GM19467 (cell line): Measurements from ENCODE around the gene GAMT.

Source experiments
- ATAC-seq: cut with Tn5 transposase; IDR thresholded peaks from one replicate; pipeline ENCODE4 v1.9.1; 2021; ENCODE audit warnings: mild to moderate bottlenecking, moderate library complexity; ENCODE audit not compliant: unreplicated experiment

GAMT gene

DNA sequence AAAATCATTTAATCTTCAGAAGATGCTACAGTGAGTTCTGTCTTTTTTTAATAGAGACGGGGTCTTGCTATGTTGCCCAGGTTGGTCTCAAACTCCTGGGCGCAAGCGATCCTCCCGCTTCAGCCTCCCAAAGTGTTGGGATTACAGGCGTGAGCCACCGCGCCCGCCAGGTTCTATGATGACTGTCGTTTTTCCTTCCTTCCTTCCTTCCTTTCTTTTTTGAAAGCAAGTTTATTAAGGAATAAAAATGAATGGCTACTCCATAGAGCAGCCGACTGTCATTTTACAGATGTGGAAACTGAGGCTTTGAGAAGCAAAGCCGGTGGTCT lies 511 bp upstream of the GAMT start:
- no peak for ATAC-seq

DNA sequence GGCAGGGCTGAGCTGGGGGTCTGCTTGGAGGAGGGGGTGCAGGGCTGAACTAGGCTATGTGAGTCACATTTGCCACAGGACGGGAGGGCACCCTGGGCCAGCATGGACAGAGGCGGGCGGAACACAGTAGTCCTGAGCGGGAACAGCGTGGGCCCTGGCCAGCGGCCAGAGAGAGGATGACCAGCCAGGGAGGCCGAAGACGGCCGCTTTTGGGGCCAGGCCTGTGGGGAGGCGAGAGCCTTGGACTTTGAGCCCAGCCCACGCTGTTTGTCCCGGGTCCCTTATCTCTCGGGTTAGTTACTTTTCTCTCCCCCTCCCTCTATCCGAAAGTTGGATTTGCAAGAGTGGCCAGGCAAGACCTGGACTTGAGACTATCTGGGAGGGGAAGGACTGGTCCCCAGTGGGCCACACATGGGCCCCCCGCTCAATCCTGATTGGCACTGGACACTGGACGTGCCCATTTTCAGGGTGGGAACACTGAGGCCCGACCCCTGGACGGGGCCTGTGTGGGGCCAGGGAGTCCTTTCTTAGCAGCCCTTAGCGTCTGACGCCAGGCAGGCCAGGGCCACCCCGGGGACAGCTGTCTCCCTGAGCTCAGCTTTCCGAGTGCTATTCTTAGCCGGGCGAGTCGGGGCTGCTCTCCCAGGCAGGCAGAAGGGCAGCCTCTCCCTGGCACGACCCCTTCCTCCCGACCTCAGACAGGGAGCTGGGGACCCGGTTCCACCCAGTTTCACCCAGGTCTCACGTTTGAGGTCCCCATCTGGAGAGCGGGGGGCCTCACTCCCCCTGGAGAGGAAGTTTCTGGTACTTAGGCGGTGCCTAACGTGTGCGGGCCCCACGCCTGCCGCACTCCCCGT lies 833 bp downstream of the GAMT start:
- ATAC-seq, result no peak

DNA sequence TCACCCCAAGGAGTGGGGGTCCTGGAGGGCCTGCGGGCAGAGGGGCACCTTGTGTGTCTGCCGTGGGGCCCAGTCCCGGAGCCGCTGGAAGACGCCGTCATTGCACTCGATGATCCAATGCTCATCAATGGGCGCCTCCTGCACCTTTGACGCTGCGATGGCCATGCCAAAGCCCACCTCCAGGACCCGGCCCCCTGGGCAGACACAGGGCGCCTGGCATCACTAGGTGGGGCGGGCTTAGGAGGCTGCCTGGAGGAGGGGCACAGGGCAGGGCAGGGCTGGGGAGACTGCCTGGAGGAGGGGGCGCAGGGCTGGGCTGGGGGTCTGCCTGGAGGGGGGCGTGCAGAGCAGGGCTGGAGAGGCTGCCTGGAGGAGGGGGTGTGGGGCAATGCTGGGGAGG lies 1.6 kb downstream of the GAMT start:
- no peak for ATAC-seq

DNA sequence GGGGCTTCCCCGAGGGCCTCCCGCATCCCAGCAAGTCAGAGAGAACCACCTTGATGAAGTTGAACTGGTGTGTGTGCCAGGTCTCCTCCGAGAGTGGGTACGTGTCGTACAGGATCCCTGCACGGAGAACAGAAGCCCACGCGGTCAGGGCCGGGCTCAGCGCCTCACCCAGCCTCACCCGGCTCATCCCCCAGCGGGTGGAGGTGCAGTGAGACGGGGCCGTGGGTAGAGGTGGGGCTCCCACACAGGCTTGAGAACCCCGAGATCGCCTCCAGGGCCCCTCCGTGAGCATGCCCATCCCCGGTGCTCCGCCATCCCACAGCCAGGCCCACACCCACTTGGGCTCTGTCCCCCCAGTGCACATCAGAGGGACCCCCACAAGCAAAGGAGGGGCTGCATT lies 2.3 kb downstream of the GAMT start:
- no peak for ATAC-seq

DNA sequence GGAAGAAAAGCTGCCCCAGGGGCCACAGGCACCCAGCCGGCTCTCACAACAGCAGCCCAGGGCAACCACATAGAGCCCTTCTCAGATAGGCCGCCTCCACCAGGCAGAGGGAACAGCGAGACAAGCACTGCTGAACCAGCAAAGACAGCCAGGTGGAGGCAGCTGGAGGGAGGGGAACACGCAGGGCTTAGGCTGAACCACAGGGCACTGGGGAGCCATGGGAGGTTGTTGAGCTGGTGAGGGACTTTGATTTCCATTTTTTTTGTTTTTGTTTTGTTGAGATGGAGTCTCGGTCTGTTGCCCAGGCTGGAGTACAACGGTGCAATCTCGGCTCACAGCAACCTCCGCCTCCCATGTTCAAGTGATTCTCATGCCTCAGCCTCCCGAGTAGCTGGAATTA lies 3.5 kb downstream of the GAMT start:
- ATAC-seq, result no peak

DNA sequence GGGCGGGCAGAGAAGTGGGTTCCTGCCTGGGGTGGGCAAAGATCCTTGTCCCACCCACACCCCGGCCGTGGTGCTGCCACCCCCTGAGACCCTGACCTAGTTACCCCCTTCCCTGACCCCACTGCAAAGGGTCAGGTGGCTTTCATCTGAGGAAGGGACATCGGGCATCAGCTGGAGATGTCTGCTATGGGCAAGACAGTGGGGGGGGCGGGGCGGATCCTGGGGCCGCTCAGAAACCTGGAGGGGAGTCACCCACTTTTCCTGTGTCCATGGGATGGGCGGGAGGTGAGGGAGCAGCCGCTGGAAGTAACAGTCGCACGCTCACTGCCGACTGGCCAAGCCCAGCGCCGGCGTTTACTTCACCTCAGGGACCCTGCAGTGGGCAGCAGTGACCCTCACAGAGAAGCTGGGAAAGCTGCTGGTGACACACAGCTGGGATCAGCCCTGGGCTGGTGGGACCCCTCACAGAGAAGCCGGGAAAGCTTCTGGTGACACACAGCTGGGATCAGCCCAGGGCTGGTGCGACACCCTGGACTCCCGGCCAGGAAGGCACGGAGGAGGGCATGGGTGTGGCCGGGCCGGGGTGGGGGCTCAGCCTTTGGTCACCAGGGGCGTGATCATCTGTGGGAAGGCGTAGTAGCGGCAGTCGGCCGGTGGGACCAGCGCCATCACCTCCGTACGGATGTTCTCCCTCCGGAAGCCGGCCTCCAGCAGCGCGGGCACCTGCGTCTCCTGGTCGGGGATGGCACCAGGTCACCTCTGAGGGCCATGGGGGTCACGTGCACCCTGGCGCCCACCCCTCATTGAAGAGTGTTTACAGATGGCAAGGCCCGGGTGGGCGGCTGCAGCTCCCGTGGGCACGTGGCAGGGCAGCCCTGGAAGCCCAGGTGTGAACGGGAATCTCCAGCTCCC lies 4.3 kb downstream of the GAMT start:
- ATAC-seq, result no peak

DNA sequence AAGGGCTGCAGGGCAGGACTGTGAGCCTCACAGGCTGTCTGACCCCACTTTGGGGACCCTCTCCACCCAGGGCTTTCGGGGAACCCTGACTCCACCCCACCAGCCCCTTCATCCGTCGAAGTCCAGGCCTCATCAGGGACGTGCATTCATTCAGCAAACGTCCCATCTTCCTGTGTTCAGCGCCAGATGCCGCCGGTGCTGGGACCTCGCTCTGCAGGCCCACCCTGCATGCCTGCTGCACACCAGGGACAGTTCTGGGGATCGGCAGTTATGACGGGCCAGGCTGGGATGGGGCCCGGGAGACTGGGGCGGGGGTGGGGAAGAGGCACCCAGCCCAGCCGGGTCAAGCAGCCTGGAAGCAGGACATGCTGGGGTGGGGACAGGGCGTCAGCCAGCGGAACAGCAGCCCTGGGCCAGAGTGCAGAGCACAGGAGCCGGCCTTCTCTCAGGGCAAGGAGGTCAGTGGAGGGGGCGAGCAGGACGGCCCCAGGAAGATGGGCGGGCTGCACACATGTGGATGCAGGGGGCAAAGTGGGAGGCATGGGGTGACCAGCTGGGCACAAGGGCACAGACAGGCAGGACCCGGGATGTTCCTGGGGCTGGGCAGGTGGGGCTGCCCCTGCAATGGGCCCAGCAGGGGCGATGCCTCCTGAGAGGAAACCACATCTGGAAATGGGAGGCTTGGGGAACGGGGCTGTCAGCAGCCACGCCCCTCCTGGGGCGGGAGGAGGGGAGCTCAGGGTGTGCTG lies 5.1 kb downstream of the GAMT start:
- no peak for ATAC-seq

DNA sequence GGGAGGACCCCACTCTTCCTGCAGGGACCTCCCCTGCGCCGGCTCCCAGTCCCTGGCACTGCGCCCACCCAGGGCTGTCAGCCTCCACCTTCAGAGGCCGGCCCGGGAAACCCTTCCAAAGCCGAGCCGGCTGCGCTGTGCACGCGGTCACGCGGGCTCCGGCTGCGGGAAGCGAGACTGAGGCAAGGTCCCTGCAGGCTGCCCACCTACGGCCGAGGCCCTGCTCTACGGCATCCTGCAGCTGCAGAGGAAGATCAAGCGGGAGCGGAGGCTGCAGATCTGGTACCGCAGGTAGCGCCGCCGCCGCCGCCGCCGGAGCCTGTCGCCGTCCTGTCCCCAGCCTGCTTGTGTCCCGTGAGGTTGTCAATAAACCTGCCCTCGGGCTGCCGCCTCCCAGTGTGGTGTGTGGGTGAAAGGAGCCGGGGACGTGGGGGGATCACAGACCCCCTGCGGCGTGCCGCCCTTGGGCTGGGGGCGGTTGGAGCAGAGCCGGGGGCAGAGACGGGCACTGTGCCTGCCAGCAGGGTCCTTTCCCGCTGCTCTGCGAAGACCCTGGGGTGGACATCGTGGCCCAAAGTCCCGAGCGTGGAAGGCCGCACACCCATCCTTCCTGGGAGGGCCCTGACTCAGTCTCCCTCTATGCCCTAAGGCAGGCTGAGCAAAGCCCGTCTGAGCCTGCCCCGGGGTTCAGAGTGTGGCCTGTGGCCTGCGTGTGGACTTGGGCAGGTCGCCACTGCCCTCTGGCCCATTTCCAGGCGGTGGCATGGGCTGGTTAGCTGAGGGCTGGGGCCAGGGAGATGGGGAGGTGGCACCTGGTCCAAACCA lies 5.9 kb downstream of the GAMT start:
- ATAC-seq, result no peak

DNA sequence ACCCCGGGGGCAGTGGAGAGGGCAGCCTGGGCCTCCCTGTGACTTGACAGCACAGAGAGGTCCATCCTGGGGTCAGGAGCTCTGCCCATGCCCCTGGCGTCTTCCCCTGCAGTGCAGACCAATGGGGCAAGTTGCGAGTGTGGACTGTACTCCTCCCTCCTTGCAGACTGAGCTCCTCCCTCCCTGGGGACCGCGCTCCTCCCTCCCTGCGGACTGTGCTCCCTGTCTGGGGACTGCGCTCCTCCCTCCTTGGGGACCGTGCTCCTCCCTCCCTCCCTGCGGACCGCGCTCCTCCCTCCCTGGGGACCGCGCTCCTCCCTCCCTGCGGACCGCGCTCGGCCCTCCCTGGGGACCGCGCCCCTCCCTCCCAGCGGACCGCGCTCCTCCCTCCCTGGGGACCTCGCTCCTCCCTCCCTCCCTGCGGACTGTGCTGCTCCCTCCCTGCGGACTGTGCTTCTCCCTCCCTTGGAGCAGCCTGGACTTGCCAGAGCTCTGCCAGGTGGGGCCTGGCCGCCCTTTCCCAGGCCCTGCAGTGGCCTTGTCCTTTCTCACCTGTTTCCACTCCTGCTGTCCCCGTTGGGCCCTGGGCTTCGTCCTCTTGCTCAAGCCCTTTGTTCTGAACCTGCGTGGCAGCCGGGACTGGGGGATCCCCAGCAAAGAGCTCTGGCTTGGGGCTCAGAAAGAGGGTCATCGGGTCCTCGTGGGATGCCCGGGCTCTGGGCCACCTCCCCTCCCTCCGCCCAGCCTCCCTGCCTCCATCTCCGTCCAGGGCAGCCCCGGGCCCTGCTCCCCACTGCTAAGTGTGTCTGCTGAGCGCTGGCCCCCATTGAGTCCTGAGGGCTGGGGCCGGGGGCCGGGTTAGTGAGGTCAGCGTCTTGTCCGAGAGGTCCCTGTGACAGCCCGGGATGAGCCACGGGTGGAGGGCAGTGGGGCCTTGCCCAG lies 6.8 kb downstream of the GAMT start:
- no peak for ATAC-seq

DNA sequence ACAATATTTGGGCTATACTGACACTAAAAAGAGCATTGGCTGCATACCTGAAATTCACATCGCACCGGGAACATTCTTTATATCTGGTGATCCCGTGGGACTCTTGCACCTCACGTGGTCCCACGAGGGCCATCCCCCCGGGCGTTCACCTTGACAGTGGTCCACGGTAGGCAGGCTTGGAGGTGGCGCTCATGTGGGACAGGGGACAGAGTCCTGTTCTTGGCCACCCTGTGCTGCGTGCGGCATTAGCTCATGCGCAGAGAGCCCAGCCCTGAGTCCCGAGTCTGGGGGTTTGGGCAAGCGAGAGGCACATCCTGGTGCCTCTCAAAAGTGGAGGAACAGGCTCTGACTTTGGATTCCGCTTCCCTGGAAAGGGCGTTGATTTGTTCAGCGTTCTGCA lies 7.5 kb downstream of the GAMT start:
- no peak for ATAC-seq

DNA sequence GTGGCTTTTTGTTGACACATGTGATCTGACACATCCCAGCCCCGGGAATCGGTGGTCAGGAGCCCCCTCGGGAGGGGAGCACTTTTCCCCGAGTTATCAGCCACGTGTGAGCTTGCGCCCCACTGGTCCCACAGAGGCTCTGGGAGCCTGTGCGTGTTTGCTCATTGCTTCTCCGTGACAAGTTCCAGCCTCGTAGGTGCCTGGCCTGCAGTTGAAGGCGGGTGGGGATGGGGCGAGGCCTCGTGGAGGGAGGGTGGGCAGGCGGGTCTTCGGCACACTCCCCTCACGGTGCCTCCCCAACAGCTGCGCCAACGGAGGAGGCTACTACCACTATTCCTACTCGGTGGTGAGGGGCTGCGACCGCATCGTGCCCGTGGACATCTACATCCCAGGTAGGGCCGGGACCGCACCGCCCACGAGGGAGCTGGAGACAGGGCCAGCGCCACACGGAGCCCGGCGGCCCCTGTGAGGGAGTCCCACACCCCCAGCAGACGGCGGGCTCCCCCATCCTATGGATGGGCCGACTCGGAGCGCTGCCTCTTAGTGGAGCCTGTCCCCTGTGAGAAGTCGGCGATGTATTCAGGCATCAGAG lies 8.3 kb downstream of the GAMT start:
- ATAC-seq, result no peak

DNA sequence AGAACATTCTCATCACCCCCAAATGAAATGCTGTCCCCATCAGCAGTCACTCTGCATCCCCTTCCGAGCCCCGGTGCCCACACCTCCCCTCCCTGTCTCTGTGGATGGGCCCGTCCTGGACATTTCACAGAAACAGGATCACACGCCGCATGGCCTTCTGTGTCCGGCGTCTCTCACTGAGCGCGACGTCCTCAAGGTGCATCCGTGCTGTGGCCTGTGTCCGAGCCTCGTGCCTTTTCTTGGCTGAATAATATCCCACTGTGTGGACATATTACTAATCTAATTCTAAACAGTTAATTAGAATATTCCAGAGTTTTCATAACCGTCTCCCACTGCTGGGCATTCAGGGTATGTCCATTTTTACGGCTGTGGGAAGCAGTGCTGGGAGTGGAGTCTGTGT lies 8.9 kb downstream of the GAMT start:
- ATAC-seq, result no peak

DNA sequence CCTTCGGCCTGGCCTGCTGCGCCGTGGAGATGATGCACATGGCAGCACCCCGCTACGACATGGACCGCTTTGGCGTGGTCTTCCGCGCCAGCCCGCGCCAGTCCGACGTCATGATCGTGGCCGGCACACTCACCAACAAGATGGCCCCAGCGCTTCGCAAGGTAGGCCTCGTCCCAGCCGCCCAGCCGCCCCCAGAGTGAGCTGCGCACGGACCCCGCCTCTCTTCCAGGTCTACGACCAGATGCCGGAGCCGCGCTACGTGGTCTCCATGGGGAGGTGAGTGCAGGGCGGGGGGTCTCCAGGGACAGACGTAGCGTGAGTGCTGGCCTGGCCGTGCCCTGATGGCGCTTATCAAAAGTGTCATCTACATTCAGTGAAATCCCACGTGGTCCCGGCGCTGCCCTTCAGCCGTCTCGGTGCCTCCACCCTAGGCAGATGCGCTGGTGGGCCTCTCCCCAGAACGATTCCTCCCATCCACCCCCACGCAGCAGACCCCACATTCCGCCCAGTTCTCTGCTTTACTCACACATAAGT lies 10.4 kb downstream of the GAMT start:
- no peak for ATAC-seq

DNA sequence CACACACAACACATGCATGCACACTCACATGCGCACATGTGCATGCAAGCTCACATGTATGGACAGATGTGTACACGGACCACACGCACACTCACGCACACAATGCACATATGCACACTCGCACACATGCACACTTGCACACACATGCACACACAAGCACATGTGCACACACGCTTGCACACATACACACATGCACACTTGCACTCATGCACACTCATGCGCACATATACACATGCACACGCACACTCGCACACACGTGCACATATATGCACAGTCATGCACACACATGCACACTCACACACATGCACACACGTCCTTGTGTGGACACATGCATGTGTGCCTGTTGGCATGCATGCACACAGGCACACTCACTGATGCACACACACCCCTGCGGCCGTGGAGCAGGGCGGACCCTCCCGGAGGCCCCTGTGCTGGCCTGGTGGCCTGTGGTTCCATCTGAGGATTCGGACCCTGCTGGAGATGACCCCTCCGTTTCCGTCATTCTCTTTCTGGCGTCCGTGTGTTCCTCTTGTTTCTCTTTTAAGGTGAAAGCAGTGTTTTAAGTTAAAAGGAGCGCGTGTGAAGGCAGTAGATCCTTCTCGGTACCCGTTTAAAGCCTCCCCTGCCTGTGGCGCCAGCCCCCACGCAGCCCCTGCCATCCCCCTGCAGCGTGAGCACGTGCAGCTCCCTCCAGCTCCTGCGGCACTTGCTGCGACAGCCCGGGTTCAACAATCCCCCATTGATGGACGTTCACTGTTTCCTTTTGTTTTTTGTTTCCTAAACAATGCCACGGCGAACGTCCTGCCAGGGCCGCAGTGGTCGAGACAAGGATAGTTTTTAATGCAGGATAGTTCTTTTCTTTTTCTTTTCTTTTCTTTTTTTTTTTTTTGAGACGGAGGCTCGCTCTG lies 12.1 kb downstream of the GAMT start:
- ATAC-seq, result no peak

DNA sequence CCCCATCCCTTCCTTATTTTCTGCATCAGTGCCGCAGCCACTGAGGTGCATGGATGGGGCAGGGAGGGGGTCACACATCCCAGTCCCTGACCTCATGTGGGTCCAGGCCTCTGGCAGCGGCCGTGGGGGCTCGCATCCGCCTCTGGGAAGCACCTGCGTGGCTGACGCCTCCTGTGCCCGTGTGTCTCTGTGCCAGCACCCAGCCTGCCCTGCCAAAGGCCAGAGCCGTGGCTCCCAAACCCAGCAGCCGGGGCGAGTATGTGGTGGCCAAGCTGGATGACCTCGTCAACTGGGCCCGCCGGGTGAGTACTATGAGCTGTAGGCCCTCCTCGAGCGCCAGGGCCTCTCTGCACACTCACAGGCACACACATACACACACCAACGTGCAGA lies 12.7 kb downstream of the GAMT start:
- no peak for ATAC-seq

DNA sequence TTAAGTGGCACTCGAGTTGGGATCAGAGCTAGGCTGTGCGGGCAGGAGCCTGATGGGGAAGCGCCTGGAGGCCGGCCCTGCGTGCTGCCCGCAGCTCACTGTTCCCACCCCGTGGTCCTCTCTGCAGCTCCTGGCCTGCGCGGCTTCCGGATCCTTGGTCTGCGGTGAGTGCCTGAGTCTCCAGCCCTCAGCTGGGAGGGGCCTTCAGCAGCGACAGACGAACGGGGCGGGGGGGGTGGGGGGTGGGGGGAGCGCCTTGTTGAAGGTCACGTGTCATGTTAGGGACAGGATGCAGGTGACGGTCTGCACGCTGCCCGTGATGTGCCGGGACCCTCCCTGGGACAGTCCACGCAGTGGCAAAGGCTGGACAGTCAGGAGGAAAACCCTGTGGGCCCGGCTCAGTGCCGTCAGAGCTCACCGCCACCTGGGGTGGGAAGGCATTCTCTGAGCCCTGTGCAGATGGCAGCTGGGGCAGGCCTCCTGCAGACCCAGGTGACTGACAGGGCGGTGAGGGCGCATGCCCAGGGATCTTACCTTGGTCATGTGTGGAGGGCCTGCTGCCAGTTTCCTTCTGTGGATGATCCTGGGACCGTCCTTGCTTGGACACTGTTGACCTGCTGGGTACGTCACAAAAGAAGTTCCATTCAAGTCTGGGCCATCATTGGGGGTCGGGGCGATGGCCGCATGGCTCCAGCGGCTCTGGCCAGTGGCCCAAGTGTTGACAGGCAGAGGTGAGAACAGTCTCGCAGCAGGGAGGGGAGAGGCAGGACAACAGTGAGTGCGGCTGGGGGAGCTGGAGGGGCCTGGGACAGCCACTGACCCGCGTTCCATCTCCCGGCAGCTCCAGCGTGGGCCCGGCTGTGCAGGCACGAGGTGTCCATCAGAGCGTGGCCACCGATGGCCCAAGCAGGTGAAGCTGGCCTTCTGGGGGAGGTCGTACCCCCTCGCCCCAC lies 13.4 kb downstream of the GAMT start:
- no peak for ATAC-seq
